H9 (cell line): ENCODE results near the gene SERPINH1. TPM values are rescaled to one million over a fixed set of nuclear protein-coding genes. Genes with fewer than 3 reads are reported as not detected.

Experiments used
- DNase-seq: peaks from one replicate; pipeline ENCODE4 v3.0.0-alpha.2; 2017
- H2AFZ ChIP-seq: one replicate; pipeline ENCODE4 v1.6.1; 2013; ENCODE audit warnings: mild to moderate bottlenecking, low read length, control low read depth, moderate library complexity
- H2AK5ac ChIP-seq: 2 replicates; pipeline ENCODE4 v1.6.1; 2013; ENCODE audit warnings: low read length, control low read depth, mixed read lengths; ENCODE audit not compliant: insufficient read length
- H2BK120ac ChIP-seq: one replicate; pipeline ENCODE4 v1.6.1; 2013; ENCODE audit warnings: low read depth, mild to moderate bottlenecking, low read length, control low read depth, inconsistent platforms; ENCODE audit not compliant: poor library complexity, severe bottlenecking
- H2BK12ac ChIP-seq: 2 replicates; pipeline ENCODE4 v1.6.1; 2013; ENCODE audit warnings: low read length, control low read depth, mixed read lengths, low read depth; ENCODE audit not compliant: insufficient read length
- H2BK15ac ChIP-seq: 2 replicates; pipeline ENCODE4 v1.6.1; 2013; ENCODE audit warnings: low read depth, low read length, control low read depth
- H2BK20ac ChIP-seq: one replicate; pipeline ENCODE4 v1.6.1; 2013; ENCODE audit warnings: low read depth, mild to moderate bottlenecking, low read length, control low read depth, inconsistent platforms; ENCODE audit not compliant: poor library complexity, severe bottlenecking
- H2BK5ac ChIP-seq: 2 replicates; pipeline ENCODE4 v1.6.1; 2013; ENCODE audit warnings: low read length, control low read depth, mixed read lengths; ENCODE audit not compliant: insufficient read length
- H3K14ac ChIP-seq: 2 replicates; pipeline ENCODE4 v1.6.1; 2013; ENCODE audit warnings: low read length, control low read depth; ENCODE audit not compliant: insufficient read depth
- H3K18ac ChIP-seq: 2 replicates; pipeline ENCODE4 v1.6.1; 2013; ENCODE audit warnings: low read depth, mild to moderate bottlenecking, mixed read lengths, low read length, control low read depth; ENCODE audit not compliant: insufficient read length
- H3K23ac ChIP-seq: 2 replicates; pipeline ENCODE4 v1.6.1; 2013; ENCODE audit warnings: low read length, control low read depth, mixed read lengths, low read depth; ENCODE audit not compliant: insufficient read length
- H3K23me2 ChIP-seq: 2 replicates; pipeline ENCODE4 v1.6.1; 2013; ENCODE audit warnings: low read depth, mild to moderate bottlenecking, mixed read lengths, low read length, control low read depth; ENCODE audit not compliant: insufficient read length, poor library complexity, severe bottlenecking
- H3K27ac ChIP-seq: 2 replicates; pipeline ENCODE4 v1.5.1; 2013; ENCODE audit warnings: low read length, control low read depth, mixed read lengths, low read depth; ENCODE audit not compliant: insufficient read length
- H3K27me3 ChIP-seq: 2 replicates; pipeline ENCODE4 v1.6.1; 2013; ENCODE audit warnings: low read length, control low read depth, inconsistent platforms; ENCODE audit not compliant: insufficient read depth
- H3K4ac ChIP-seq: 2 replicates; pipeline ENCODE4 v1.6.1; 2013; ENCODE audit warnings: low read depth, mild to moderate bottlenecking, control low read depth, inconsistent platforms, low read length, moderate library complexity
- H3K4me1 ChIP-seq: 2 replicates; pipeline ENCODE4 v1.6.1; 2013; ENCODE audit warnings: low read length, control low read depth, inconsistent platforms; ENCODE audit not compliant: insufficient read depth
- H3K4me2 ChIP-seq: 2 replicates; pipeline ENCODE4 v1.6.1; 2013; ENCODE audit warnings: low read length, control low read depth, mixed read lengths; ENCODE audit not compliant: insufficient read length, insufficient read depth
- H3K56ac ChIP-seq: 2 replicates; pipeline ENCODE4 v1.6.1; 2013; ENCODE audit warnings: low read depth, mild to moderate bottlenecking, mixed read lengths, low read length, control low read depth; ENCODE audit not compliant: insufficient read length
- H3K79me1 ChIP-seq: 2 replicates; pipeline ENCODE4 v1.6.1; 2013; ENCODE audit warnings: low read depth, mild to moderate bottlenecking, moderate library complexity, low read length, control low read depth, inconsistent platforms; ENCODE audit not compliant: insufficient read depth, poor library complexity, severe bottlenecking
- H3K79me2 ChIP-seq: 2 replicates; pipeline ENCODE4 v1.6.1; 2013; ENCODE audit warnings: low read length, control low read depth, inconsistent platforms; ENCODE audit not compliant: insufficient read depth
- H3K9ac ChIP-seq: 2 replicates; pipeline ENCODE4 v1.6.1; 2013; ENCODE audit warnings: low read length, control low read depth, mixed read lengths; ENCODE audit not compliant: insufficient read length; ENCODE audit errors: extremely low read depth
- H3K9me3 ChIP-seq: one replicate; pipeline ENCODE4 v1.6.1; 2013; ENCODE audit warnings: low read depth, low read length, inconsistent platforms; ENCODE audit not compliant: control insufficient read depth
- H3T11ph ChIP-seq: one replicate; pipeline ENCODE4 v1.6.1; 2013; ENCODE audit warnings: mild to moderate bottlenecking, low read length, control low read depth, inconsistent platforms
- H4K20me1 ChIP-seq: one replicate; pipeline ENCODE4 v1.6.1; 2013; ENCODE audit not compliant: control insufficient read depth, insufficient read length, insufficient read depth
- H4K5ac ChIP-seq: 2 replicates; pipeline ENCODE4 v1.6.1; 2013; ENCODE audit warnings: low read depth, mild to moderate bottlenecking, mixed read lengths, low read length, control low read depth; ENCODE audit not compliant: insufficient read length
- H4K8ac ChIP-seq: replicated peaks from 2 replicates; pipeline ENCODE4 v1.6.1; 2013; ENCODE audit warnings: low read length, control low read depth, mixed read lengths, low read depth; ENCODE audit not compliant: insufficient read length
- H4K91ac ChIP-seq: 2 replicates; pipeline ENCODE4 v1.6.1; 2013; ENCODE audit warnings: low read depth, mild to moderate bottlenecking, moderate library complexity, mixed read lengths, low read length, control low read depth; ENCODE audit not compliant: insufficient read length
- H3K27ac Mint-ChIP-seq, 3 experiments: 2 replicates in 2 of 3; 3 replicates in 1 of 3; pipeline ENCODE4 v1.8.0; 2020 to 2021; ENCODE audit warnings: mixed read lengths in 3 of 3, mild to moderate bottlenecking in 1 of 3, moderate library complexity in 1 of 3
- H3K27me3 Mint-ChIP-seq: 2 replicates; pipeline ENCODE4 v1.8.0; 2021; ENCODE audit warnings: low read depth, mild to moderate bottlenecking, moderate library complexity, mixed read lengths
- H3K36me3 Mint-ChIP-seq, 3 experiments: 2 replicates in 2 of 3; 3 replicates in 1 of 3; pipeline ENCODE4 v1.8.0; 2020 to 2021; ENCODE audit warnings: low read depth in 3 of 3, mixed read lengths in 3 of 3; ENCODE audit not compliant: insufficient read depth in 1 of 3
- H3K4me1 Mint-ChIP-seq, 2 experiments: 2 replicates each; pipeline ENCODE4 v1.8.0; 2020; ENCODE audit warnings: mixed read lengths in 2 of 2
- H3K4me3 Mint-ChIP-seq, 2 experiments: 2 replicates in 1 of 2; 3 replicates in 1 of 2; pipeline ENCODE4 v1.8.0; 2020 to 2021; ENCODE audit warnings: mild to moderate bottlenecking in 2 of 2, mixed read lengths in 2 of 2, moderate library complexity in 1 of 2
- H3K9me3 Mint-ChIP-seq, 2 experiments: 2 replicates in 1 of 2; 3 replicates in 1 of 2; pipeline ENCODE4 v1.8.0; 2020; ENCODE audit warnings: mild to moderate bottlenecking in 2 of 2, mixed read lengths in 2 of 2, moderate library complexity in 1 of 2
- CTCF ChIP-seq: fragments of 200-600 bp; sonication (generic); conservative IDR thresholded peaks from 3 replicates; pipeline ENCODE4 v1.8.0; 2021; ENCODE audit warnings: antibody characterized with exemption, mild to moderate bottlenecking
- WGBS: extraction: QIAGEN DNeasy Blood & Tissue Kit; methylation state at CpG from one replicate; pipeline ENCODE4 v1.1.7; 2013; ENCODE audit warnings: missing lambda C conversion rate, low lambda C conversion rate, mixed read lengths; ENCODE audit not compliant: insufficient read length; ENCODE audit errors: extremely low coverage; 5-methylcytosine and 5-hydroxymethylcytosine counted together
- total RNA-seq: library from RNA; stranded (reverse); gene quantifications from 2 replicates; pipeline ENCODE4 v1.2.1, GENCODE V29; 2021

SERPINH1 gene
- total RNA-seq, 1 experiment from 2014 or later, result 253 TPM

DNA sequence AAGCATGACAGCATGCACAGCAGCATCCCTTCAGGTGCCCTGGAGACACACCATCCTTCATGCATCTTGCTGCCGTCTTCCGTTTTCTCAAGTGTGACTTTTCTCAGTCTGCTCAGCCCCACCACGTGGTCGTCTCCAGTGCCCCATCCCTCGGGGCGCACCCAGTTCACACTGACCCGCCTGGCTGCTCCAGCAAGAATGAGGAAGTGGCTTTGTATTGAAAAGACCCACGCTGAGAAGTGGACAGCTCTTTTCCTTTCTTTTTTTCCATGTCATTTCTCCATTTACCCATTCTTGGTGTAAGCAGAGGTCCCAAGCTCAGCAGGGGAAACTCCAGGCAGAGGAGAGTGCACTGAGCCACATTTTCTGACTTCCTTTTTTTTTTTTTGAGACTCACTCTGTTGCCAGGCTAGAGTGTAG is 14.5 kb downstream of the SERPINH1 start:
- H3K27ac Mint-ChIP-seq, result no peak overlapping the region
- Histone ChIP-seq H3K23ac (no peak overlapping the region), H2AK5ac (no peak overlapping the region), H2BK5ac (no peak overlapping the region), H4K5ac (no peak overlapping the region), H2BK20ac (no peak overlapping the region), H3K9ac (no peak overlapping the region), H3K79me2 (no peaks in the 10 kb centered on the region), H4K91ac (no peak overlapping the region), H2BK12ac (no peak overlapping the region), H3K4ac (no peak overlapping the region), H3K14ac (no peak overlapping the region), H3K56ac (no peak overlapping the region), H3K18ac (no peak overlapping the region), H3K4me1 (no peaks in the 10 kb centered on the region), H2BK15ac (no peak overlapping the region), H2BK120ac (no peak overlapping the region), H3K79me1 (no peaks in the 10 kb centered on the region), H3K23me2 (no peaks in the 10 kb centered on the region), H3K4me2 (no peak overlapping the region), H3T11ph (no peak overlapping the region), H3K27me3 (no peaks in the 10 kb centered on the region), H3K27ac (no peak overlapping the region), H4K8ac (no peak overlapping the region), H4K20me1 (no peaks in the 10 kb centered on the region), H2AFZ (no peak overlapping the region), H3K9me3 (no peaks in the 10 kb centered on the region)
- H3K9me3 Mint-ChIP-seq, result no peaks in the 10 kb centered on the region
- peaks cover 10 to 11% of the 10 kb centered on the region in 2 experiments; a peak in 3 of 4 replicates for H3K4me1 Mint-ChIP-seq
- peak; percentile 77 for DNase-seq
- H3K36me3 Mint-ChIP-seq, result peaks cover 15 to 34% (median 27%) of the 10 kb centered on the region in 3 experiments
- WGBS, result no CpG with 5 or more reads among the region's 8 CpGs
- H3K27me3 Mint-ChIP-seq, result peaks cover 9% of the 10 kb centered on the region
- no peak for TF ChIP-seq CTCF
- no peak overlapping the region for H3K4me3 Mint-ChIP-seq
